GM12892 (cell line): Measurements from ENCODE around the gene CRCP.
"Not testable (repeated sequence)": the region's sequence is repeated elsewhere in the genome, so short reads cannot be mapped to it uniquely, and the experiment has no call there.

Experiments
- POLR2A ChIP-seq: IDR thresholded peaks from 2 replicates; pipeline ENCODE4 v1.6.1; 2011; ENCODE audit warnings: low read depth, low read length, control low read depth
- POLR2AphosphoS5 ChIP-seq: IDR thresholded peaks from 2 replicates; pipeline ENCODE4 v1.6.1; 2011; ENCODE audit warnings: low read depth, low read length, control low read depth
- TAF1 ChIP-seq: IDR thresholded peaks from 2 replicates; pipeline ENCODE4 v1.6.1; 2011; ENCODE audit warnings: low read depth, mild to moderate bottlenecking, control low read depth, low read length, borderline replicate concordance

- not testable (repeated sequence) for TF ChIP-seq POLR2A, TAF1, POLR2AphosphoS5
Observed at GRCh38 chr7:66175006-66175405, 60.4 kb downstream of the CRCP start.
